HEK293 (cell line): ENCODE data around the gene IFNAR1.

Experiments used
- CTCF ChIA-PET: fragments of 350-600 bp; formaldehyde crosslinking; extraction: SDS; loops from one replicate; lab custom pipeline; 2021; ENCODE audit warnings: antibody characterized with exemption; lab: Yijun Ruan, JAX
- POLR2A ChIA-PET: fragments of 300-600 bp; formaldehyde crosslinking; extraction: SDS; loops from one replicate; lab custom pipeline; 2020; ENCODE audit warnings: antibody characterized with exemption, inconsistent platforms; lab: Yijun Ruan, JAX
- H3K27ac ChIP-seq: fragments of 200-500 bp; sonication (Bioruptor generic); 2 replicates; pipeline ENCODE4 v1.5.1; 2014; ENCODE audit warnings: low read depth, low read length, control low read depth, inconsistent platforms; ENCODE audit errors: extremely low read depth
- H3K36me3 ChIP-seq, 2 experiments: fragments of 200-500 bp in 1 of 2; sonication (Bioruptor generic) in 1 of 2; 1 replicate in 1 of 2; 2 replicates in 1 of 2; pipeline ENCODE4 v1.5.1; 2014 to 2017; ENCODE audit warnings: inconsistent platforms in 2 of 2, low read length in 2 of 2; ENCODE audit not compliant: control insufficient read depth in 2 of 2, insufficient read depth in 1 of 2
- H3K4me1 ChIP-seq: fragments of 200-500 bp; sonication (Bioruptor generic); 2 replicates; pipeline ENCODE4 v1.5.1; 2014; ENCODE audit warnings: mild to moderate bottlenecking, low read length, inconsistent platforms; ENCODE audit not compliant: control insufficient read depth, insufficient read depth
- H3K4me3 ChIP-seq: 2 replicates; pipeline ENCODE4 v1.5.1; 2011; ENCODE audit warnings: low read depth, mild to moderate bottlenecking, control low read depth, low read length, moderate library complexity
- H3K9me3 ChIP-seq: fragments of 200-500 bp; sonication (Bioruptor generic); 2 replicates; pipeline ENCODE4 v1.5.1; 2014; ENCODE audit warnings: low read depth, low read length, inconsistent platforms; ENCODE audit not compliant: control insufficient read depth, insufficient read depth
- PRDM6 ChIP-seq: fragments of 450-650 bp; formaldehyde crosslinking; IDR thresholded peaks from 2 replicates; pipeline ENCODE4 v1.5.1; 2017; ENCODE audit warnings: missing biosample characterization, missing genetic modification characterization
- ZNF354C ChIP-seq: fragments of 450-650 bp; formaldehyde crosslinking; IDR thresholded peaks from 2 replicates; pipeline ENCODE4 v1.5.1; 2016; ENCODE audit warnings: missing biosample characterization, missing genetic modification characterization, low read depth, borderline replicate concordance
- ZNF362 ChIP-seq: fragments of 450-650 bp; formaldehyde crosslinking; IDR thresholded peaks from 2 replicates; pipeline ENCODE4 v1.5.1; 2016; ENCODE audit warnings: missing biosample characterization, missing genetic modification characterization

The IFNAR1 gene

GRCh38 chr21:33406493-33406892 lies 81.7 kb downstream of the IFNAR1 start:
- Histone ChIP-seq H3K36me3 (peaks cover 4 to 8% of the 10 kb centered on the region in 2 experiments; a peak in 2 of 3 replicates), H3K4me1 (peaks cover 7% of the 10 kb centered on the region), H3K27ac (no peak overlapping the region), H3K9me3 (no peaks in the 10 kb centered on the region), H3K4me3 (no peak overlapping the region)
- ChIA-PET CTCF (interaction anchor here (0.7 to 1.4 kb wide), 5 partner anchors 22 to 381 kb away, joined by 3 to 4 read pairs (median 3); partner anchors contain the start of gene OLIG2), POLR2A (interaction anchor here (0.6 to 0.7 kb wide), 2 partner anchors 70 to 75 kb away, joined by 4 read pairs; no protein-coding TSS in a partner anchor)
- peak; percentile 46; the same call in 1 of the 2 replicates for TF ChIP-seq PRDM6 (tag by site-specific recombination)
- TF ChIP-seq ZNF354C (tag by site-specific recombination): no peak
- TF ChIP-seq ZNF362 (tag by site-specific recombination): 0 out of 2 replicates have a peak, but pooled peaks have one; percentile 30
